ENCODE data around the gene SGO2.
"Not testable (repeated sequence)": the region's sequence is repeated elsewhere in the genome, so short reads cannot be mapped to it uniquely, and the experiment has no call there.

Gene SGO2

GRCh38 chr2:200625958-200626363 is 100.0 kb downstream of the SGO2 start:
- no peak for FAIRE-seq

- no peak for FAIRE-seq
These were observed 101.2 kb downstream of the SGO2 start for GRCh38 chr2:200627110-200627770.

GRCh38 chr2:200628461-200628860 is 102.5 kb downstream of the SGO2 start:
- FAIRE-seq: not testable (repeated sequence)

GRCh38 chr2:200631287-200631686 is 105.3 kb downstream of the SGO2 start:
- no peak for FAIRE-seq

Measured in A204.1 (cell line).